Ishikawa (cell line): ENCODE data around the gene CFAP46.
A peak's percentile ranks its signal among the peaks of the same experiment; 100 is the strongest.

Source experiments
- CREB1 ChIP-seq: IDR thresholded peaks from 2 replicates; pipeline ENCODE4 v1.6.1; 2012; ENCODE audit warnings: low read depth
- EP300 ChIP-seq: IDR thresholded peaks from 2 replicates; pipeline ENCODE4 v1.6.1; 2012; ENCODE audit warnings: borderline replicate concordance
- FOXM1 ChIP-seq: IDR thresholded peaks from 2 replicates; pipeline ENCODE4 v1.6.1; 2012; ENCODE audit warnings: low read depth, borderline replicate concordance
- NFIC ChIP-seq: IDR thresholded peaks from 2 replicates; pipeline ENCODE4 v1.6.1; 2012
- TCF12 ChIP-seq: IDR thresholded peaks from 2 replicates; pipeline ENCODE4 v1.6.1; 2012; ENCODE audit warnings: low read depth
- YY1 ChIP-seq: IDR thresholded peaks from 2 replicates; pipeline ENCODE4 v1.6.1; 2012; ENCODE audit warnings: low read depth
- TF ChIP-seq, protein P1 (sequence below): IDR thresholded peaks from 2 replicates; pipeline ENCODE4 v1.6.1; 2012

DNA sequence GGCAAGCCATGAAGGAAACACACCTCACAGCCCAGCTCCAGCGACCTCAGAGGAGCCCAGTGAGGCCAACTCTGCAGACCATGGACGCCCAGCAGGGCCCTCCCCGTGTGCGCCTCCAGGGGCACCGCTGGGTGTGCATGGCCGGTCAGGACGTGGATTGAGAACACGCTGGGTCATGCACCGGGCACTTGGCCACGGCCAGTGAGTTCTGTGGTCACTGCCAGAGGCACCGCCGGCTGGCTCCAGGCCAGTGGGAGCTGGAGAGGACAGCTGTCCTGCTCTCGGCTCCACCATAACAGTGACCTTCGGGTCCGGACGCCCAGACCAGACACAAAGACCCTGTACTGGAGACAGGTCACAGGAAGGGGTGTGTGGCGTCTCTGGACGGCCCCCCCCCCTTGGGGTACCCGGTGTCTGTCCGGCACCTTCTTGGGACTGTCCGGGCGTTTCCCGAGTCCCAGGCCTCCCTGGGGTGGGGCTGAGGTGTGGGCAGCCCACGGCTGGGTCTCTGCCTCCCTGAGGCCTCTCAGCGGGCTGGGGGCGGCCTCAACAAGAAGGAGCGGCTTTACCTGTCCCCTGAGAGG lies 106.0 kb downstream of the CFAP46 start:
- TF ChIP-seq, protein P1, sequence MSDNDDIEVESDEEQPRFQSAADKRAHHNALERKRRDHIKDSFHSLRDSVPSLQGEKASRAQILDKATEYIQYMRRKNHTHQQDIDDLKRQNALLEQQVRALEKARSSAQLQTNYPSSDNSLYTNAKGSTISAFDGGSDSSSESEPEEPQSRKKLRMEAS: peak; percentile 40
- TF ChIP-seq EP300 (0 out of 2 replicates have a peak, but pooled peaks have one; percentile 21), FOXM1 (no peak), CREB1 (no peak), TCF12 (peak; percentile 73), NFIC (peak; percentile 89), YY1 (peak; percentile 35; the same call in 1 of the 2 replicates)
